IMR-90 (cell line): ENCODE measurements around the gene BRAP. TPM values are rescaled to one million over a fixed set of nuclear protein-coding genes. Genes with fewer than 3 reads are reported as not detected.

Experiments
- ATAC-seq: fragments of 200-7000 bp; cut with Tn5 transposase; 2 replicates; pipeline ENCODE4 v1.9.1; 2020; ENCODE audit warnings: low read depth, mild to moderate bottlenecking, moderate library complexity
- BruUV-seq: library from RNA; stranded (reverse); fragments of 400-500 nt; replicated peaks from 2 replicates; lab custom pipeline; 2021; lab: Mats Ljungman, UMichigan
- CTCF ChIA-PET: fragments of 300-600 bp; formaldehyde crosslinking; extraction: SDS; loops from one replicate; lab custom pipeline; 2021; ENCODE audit warnings: antibody characterized with exemption; lab: Yijun Ruan, JAX
- POLR2A ChIA-PET: fragments of 300-600 bp; sonication (Branson Sonifier 250); formaldehyde crosslinking; loops from one replicate; lab custom pipeline; 2022; ENCODE audit warnings: antibody characterized with exemption; ENCODE audit not compliant: unreplicated experiment; lab: Charles Lee
- DNase-seq: peaks from one replicate; pipeline ENCODE4 v3.0.0; 2013
- H2AFZ ChIP-seq: replicated peaks from 2 replicates; pipeline ENCODE3; 2013; ENCODE audit warnings: low read length, mild to moderate bottlenecking; ENCODE audit not compliant: poor library complexity
- H2AK5ac ChIP-seq: 2 replicates; pipeline ENCODE4 v1.6.1; 2013; ENCODE audit warnings: low read depth, low read length, inconsistent platforms
- H2AK9ac ChIP-seq: replicated peaks from 2 replicates; pipeline ENCODE3; 2013; ENCODE audit warnings: mild to moderate bottlenecking, low read depth, low read length, moderate library complexity; ENCODE audit not compliant: poor library complexity
- H2BK120ac ChIP-seq: 2 replicates; pipeline ENCODE4 v1.6.1; 2013; ENCODE audit warnings: low read depth, low read length, inconsistent platforms
- H2BK15ac ChIP-seq: 3 replicates; pipeline ENCODE4 v1.6.1; 2013; ENCODE audit warnings: low read depth, low read length, inconsistent platforms
- H2BK20ac ChIP-seq: 2 replicates; pipeline ENCODE4 v1.6.1; 2013; ENCODE audit warnings: low read depth, mild to moderate bottlenecking, inconsistent platforms, low read length, moderate library complexity
- H2BK5ac ChIP-seq: 2 replicates; pipeline ENCODE4 v1.6.1; 2013; ENCODE audit warnings: mild to moderate bottlenecking, low read depth, low read length, inconsistent platforms; ENCODE audit not compliant: poor library complexity, severe bottlenecking
- H3K14ac ChIP-seq: replicated peaks from 2 replicates; pipeline ENCODE4 v1.6.1; 2013; ENCODE audit warnings: low read depth, low read length, inconsistent platforms
- H3K18ac ChIP-seq: 2 replicates; pipeline ENCODE4 v1.6.1; 2013; ENCODE audit warnings: low read depth, low read length, control low read depth
- H3K23ac ChIP-seq: 2 replicates; pipeline ENCODE4 v1.6.1; 2013; ENCODE audit warnings: low read depth, low read length, inconsistent platforms
- H3K27ac ChIP-seq: 2 replicates; pipeline ENCODE4 v1.5.1; 2013; ENCODE audit warnings: mild to moderate bottlenecking, control low read depth, low read length; ENCODE audit not compliant: insufficient read depth
- H3K27me3 ChIP-seq: 2 replicates; pipeline ENCODE4 v1.6.1; 2013; ENCODE audit warnings: low read length; ENCODE audit not compliant: control insufficient read depth, insufficient read depth
- H3K36me3 ChIP-seq: 2 replicates; pipeline ENCODE4 v1.6.1; 2013; ENCODE audit warnings: low read length, mixed read lengths; ENCODE audit not compliant: control insufficient read depth, insufficient read depth
- H3K4ac ChIP-seq: 2 replicates; pipeline ENCODE4 v1.6.1; 2013; ENCODE audit warnings: low read depth, low read length, inconsistent platforms
- H3K4me1 ChIP-seq: 2 replicates; pipeline ENCODE4 v1.6.1; 2013; ENCODE audit warnings: low read length, mixed read lengths; ENCODE audit not compliant: control insufficient read depth, insufficient read depth
- H3K4me2 ChIP-seq: 2 replicates; pipeline ENCODE4 v1.6.1; 2013; ENCODE audit warnings: low read depth, mild to moderate bottlenecking, control low read depth, low read length, moderate library complexity
- H3K4me3 ChIP-seq: 2 replicates; pipeline ENCODE4 v1.5.1; 2013; ENCODE audit warnings: low read depth, mild to moderate bottlenecking, control low read depth, low read length, moderate library complexity; ENCODE audit not compliant: insufficient read depth
- H3K56ac ChIP-seq: 2 replicates; pipeline ENCODE4 v1.6.1; 2013; ENCODE audit warnings: low read length, inconsistent platforms; ENCODE audit not compliant: insufficient read depth; ENCODE audit errors: extremely low read depth
- H3K79me1 ChIP-seq, 2 experiments: 2 replicates each; pipeline ENCODE4 v1.6.1; 2013; ENCODE audit warnings: low read length in 2 of 2, inconsistent platforms in 1 of 2, low read depth in 1 of 2
- H3K9ac ChIP-seq: 2 replicates; pipeline ENCODE4 v1.6.1; 2013; ENCODE audit warnings: low read depth, low read length, control low read depth
- H3K9me1 ChIP-seq: 2 replicates; pipeline ENCODE4 v1.6.1; 2013; ENCODE audit warnings: low read length, inconsistent platforms; ENCODE audit not compliant: insufficient read depth
- H3K9me3 ChIP-seq: 2 replicates; pipeline ENCODE4 v1.6.1; 2013; ENCODE audit warnings: low read length; ENCODE audit not compliant: control insufficient read depth, insufficient read depth
- H4K20me1 ChIP-seq: 2 replicates; pipeline ENCODE4 v1.6.1; 2013; ENCODE audit warnings: low read length, inconsistent platforms; ENCODE audit not compliant: insufficient read depth
- H4K5ac ChIP-seq: 2 replicates; pipeline ENCODE4 v1.6.1; 2013; ENCODE audit warnings: mild to moderate bottlenecking, low read depth, low read length, control low read depth
- H4K8ac ChIP-seq, 2 experiments: 2 replicates each; pipeline ENCODE4 v1.6.1; 2013; ENCODE audit warnings: low read depth in 2 of 2, low read length in 2 of 2, control low read depth in 1 of 2, inconsistent platforms in 1 of 2
- H4K91ac ChIP-seq: 2 replicates; pipeline ENCODE4 v1.6.1; 2013; ENCODE audit warnings: low read depth, low read length, inconsistent platforms; ENCODE audit not compliant: insufficient read depth
- CHD1 ChIP-seq: IDR thresholded peaks from 2 replicates; pipeline ENCODE4 v1.6.1; 2012; ENCODE audit warnings: low read depth, low read length, improper control_type of control experiment
- FOS ChIP-seq: fragments of 150-350 bp; IDR thresholded peaks from 2 replicates; pipeline ENCODE4 v1.6.1; 2016; ENCODE audit warnings: low read depth, low read length
- MAFK ChIP-seq: IDR thresholded peaks from 2 replicates; pipeline ENCODE4 v1.6.1; 2012; ENCODE audit warnings: low read depth, low read length, improper control_type of control experiment
- MAZ ChIP-seq: IDR thresholded peaks from 2 replicates; pipeline ENCODE4 v1.6.1; 2012; ENCODE audit warnings: low read depth, mild to moderate bottlenecking, low read length, improper control_type of control experiment, moderate library complexity, borderline replicate concordance
- MXI1 ChIP-seq: IDR thresholded peaks from 2 replicates; pipeline ENCODE4 v1.6.1; 2012; ENCODE audit warnings: low read depth, mild to moderate bottlenecking, low read length, moderate library complexity, borderline replicate concordance
- POLR2A ChIP-seq: IDR thresholded peaks from 2 replicates; pipeline ENCODE4 v1.6.1; 2012; ENCODE audit warnings: mild to moderate bottlenecking, low read depth, low read length
- RAD21 ChIP-seq: IDR thresholded peaks from 2 replicates; pipeline ENCODE4 v1.6.1; 2012; ENCODE audit warnings: low read length, improper control_type of control experiment
- RCOR1 ChIP-seq: IDR thresholded peaks from 2 replicates; pipeline ENCODE4 v1.6.1; 2012; ENCODE audit warnings: mild to moderate bottlenecking, low read length, improper control_type of control experiment; ENCODE audit not compliant: insufficient replicate concordance
- SMC3 ChIP-seq: fragments of 150-350 bp; IDR thresholded peaks from 2 replicates; pipeline ENCODE4 v1.6.1; 2016; ENCODE audit warnings: low read depth, mild to moderate bottlenecking, antibody characterized with exemption, low read length, moderate library complexity
- USF2 ChIP-seq: fragments of 150-350 bp; IDR thresholded peaks from 2 replicates; pipeline ENCODE4 v1.6.1; 2017; ENCODE audit warnings: mild to moderate bottlenecking, antibody characterized with exemption, low read length, low read depth
- WGBS, 2 experiments: methylation state at CpG; one replicate each; pipeline versions ENCODE4 v1.1.5 to v1.1.7; 2013; ENCODE audit warnings: missing lambda C conversion rate in 2 of 2; ENCODE audit not compliant: insufficient read length in 1 of 2; ENCODE audit errors: extremely low coverage in 2 of 2; 5-methylcytosine and 5-hydroxymethylcytosine counted together
- dilution Hi-C: fragments of 300-500 bp; cut with HindIII; formaldehyde crosslinking; loops from one replicate; pipeline ENCODE4 v1.14.3; 2018; ENCODE audit warnings: low sequenced_read_pairs; ENCODE audit not compliant: unreplicated experiment
- in situ Hi-C: fragments of 300-500 bp; cut with MboI; formaldehyde crosslinking; loops from 3 replicates; pipeline ENCODE4 v1.14.3; 2019; ENCODE audit warnings: low sequenced_read_pairs, inconsistent platforms, mixed read lengths
- intact Hi-C: fragments of 100-400 bp; cut with micrococcal nuclease; formaldehyde crosslinking; loops from 2 replicates; pipeline ENCODE4 v1.10.0; 2022
- polyA plus RNA-seq, 3 experiments: library from polyadenylated mRNA; depleted of rRNA; stranded (reverse); fragments of >200 nt; gene quantifications; 2 replicates each; pipeline ENCODE4 v1.2.3, GENCODE V29; 2012; ENCODE audit warnings: low replicate concordance in 1 of 3
- total RNA-seq: library from RNA; depleted of rRNA; stranded (reverse); fragments of >200 nt; gene quantifications from 2 replicates; pipeline ENCODE4 v1.2.3, GENCODE V29; 2012

Gene BRAP
- total and polyA plus RNA-seq, 2 of the 4 experiments (the other 2 are of a cell fraction), result 10.3 to 17.2 TPM

GRCh38 chr12:111635524-111635923 lies 50.2 kb downstream of the BRAP start:
- Histone ChIP-seq H4K5ac (no peak overlapping the region; the same call in 1 of the 2 replicates), H2BK15ac (no peak overlapping the region), H2BK120ac (no peak overlapping the region), H3K23ac (no peak overlapping the region), H3K79me1 (peaks cover 0 to 2% of the 10 kb centered on the region in 2 experiments; a peak in 2 of 4 replicates), H2BK20ac (no peak overlapping the region), H2AK5ac (peak overlapping the region; percentile 48; the same call in 1 of the 2 replicates), H3K36me3 (peaks cover 2% of the 10 kb centered on the region; the same call in 1 of the 2 replicates), H4K8ac (peak overlapping the region in 1 of 2 experiments; percentile 55; a peak in 2 of 4 replicates), H3K9me3 (no peaks in the 10 kb centered on the region), H3K4me3 (no peak overlapping the region), H3K27ac (no peak overlapping the region; the same call in 1 of the 2 replicates), H3K4me2 (peak overlapping the region; percentile 70), H2AFZ (peak overlapping the region; percentile 65), H3K9ac (no peak overlapping the region), H3K4ac (0 out of 2 replicates have a peak overlapping the region, but pooled peaks have one; percentile 1), H3K14ac (no peak overlapping the region), H3K9me1 (0 out of 2 replicates have a peak, but pooled peaks cover 3% of the 10 kb centered on the region), H3K27me3 (no peaks in the 10 kb centered on the region), H4K20me1 (no peaks in the 10 kb centered on the region), H4K91ac (no peak overlapping the region), H3K56ac (no peak overlapping the region), H2AK9ac (no peak overlapping the region), H2BK5ac (no peak overlapping the region), H3K4me1 (peaks cover 13% of the 10 kb centered on the region), H3K18ac (peak overlapping the region; percentile 20; the same call in 1 of the 2 replicates)
- ChIA-PET POLR2A (no interaction called here), CTCF (interaction anchor here (0.6 kb wide), 1 partner anchor 40 kb away, joined by 4 read pairs; no protein-coding TSS in a partner anchor)
- in situ Hi-C loops, result no loop called here
- TF ChIP-seq RAD21 (no peak), CHD1 (no peak), MXI1 (no peak), USF2 (no peak), FOS (no peak), POLR2A (no peak), MAZ (no peak), SMC3 (no peak), MAFK (no peak), RCOR1 (no peak)
- WGBS, 2 experiments, result no CpG with 5 or more reads among the region's 8 CpGs
- ATAC-seq, result peak; percentile 25
- dilution Hi-C loops, result no loop called here
- peak; percentile 40 for DNase-seq
- intact Hi-C loops, result no loop called here
- no TSS peak for BruUV-seq
